LNCaP clone FGC (cell line): ENCODE measurements around the gene BPIFB4.

ENCODE experiments used
- DNase-seq: peaks from one replicate; pipeline ENCODE4 v3.0.0-alpha.2; 2011; ENCODE audit warnings: low read depth
- H3K4me3 ChIP-seq: 2 replicates; pipeline ENCODE4 v1.5.1; 2011; ENCODE audit warnings: mild to moderate bottlenecking, low read depth, low read length, control low read depth
- CTCF ChIP-seq: IDR thresholded peaks from 2 replicates; pipeline ENCODE4 v1.5.1; 2012; ENCODE audit warnings: mild to moderate bottlenecking; ENCODE audit not compliant: control insufficient read depth, insufficient read depth; ENCODE audit errors: extremely low read depth

BPIFB4 gene

GRCh38 chr20:33059741-33060390 lies 19.6 kb upstream of the BPIFB4 start:
- DNase-seq = no peak
- H3K4me3 ChIP-seq = no peak overlapping the region
- TF ChIP-seq CTCF = no peak

GRCh38 chr20:33061658-33062028 lies 17.8 kb upstream of the BPIFB4 start:
- no peak overlapping the region for H3K4me3 ChIP-seq
- no peak for DNase-seq
- no peak for TF ChIP-seq CTCF

GRCh38 chr20:33062105-33062824 lies 17.2 kb upstream of the BPIFB4 start:
- no peak for DNase-seq
- no peak overlapping the region for H3K4me3 ChIP-seq
- no peak for TF ChIP-seq CTCF

- DNase-seq = no peak
- no peak for TF ChIP-seq CTCF
- H3K4me3 ChIP-seq = no peak overlapping the region
Observed at GRCh38 chr20:33062825-33063149, 16.7 kb upstream of the BPIFB4 start.

- no peak for TF ChIP-seq CTCF
- no peak overlapping the region for H3K4me3 ChIP-seq
- no peak for DNase-seq
Observed at GRCh38 chr20:33063271-33063670, 16.2 kb upstream of the BPIFB4 start.

GRCh38 chr20:33064572-33065287 lies 14.7 kb upstream of the BPIFB4 start:
- TF ChIP-seq CTCF = no peak
- no peak overlapping the region for H3K4me3 ChIP-seq
- DNase-seq = no peak
